ENCODE data around the gene BCL3. TPM values are rescaled to one million over a fixed set of nuclear protein-coding genes. Genes with fewer than 3 reads are reported as not detected.

The BCL3 gene
- total and polyA plus RNA-seq, 2 experiments from 2014 or later = 1.4 to 4.1 TPM

GRCh38 chr19:44714597-44715169 is 33.8 kb upstream of the BCL3 start (continued):
- TF ChIP-seq, protein P1, sequence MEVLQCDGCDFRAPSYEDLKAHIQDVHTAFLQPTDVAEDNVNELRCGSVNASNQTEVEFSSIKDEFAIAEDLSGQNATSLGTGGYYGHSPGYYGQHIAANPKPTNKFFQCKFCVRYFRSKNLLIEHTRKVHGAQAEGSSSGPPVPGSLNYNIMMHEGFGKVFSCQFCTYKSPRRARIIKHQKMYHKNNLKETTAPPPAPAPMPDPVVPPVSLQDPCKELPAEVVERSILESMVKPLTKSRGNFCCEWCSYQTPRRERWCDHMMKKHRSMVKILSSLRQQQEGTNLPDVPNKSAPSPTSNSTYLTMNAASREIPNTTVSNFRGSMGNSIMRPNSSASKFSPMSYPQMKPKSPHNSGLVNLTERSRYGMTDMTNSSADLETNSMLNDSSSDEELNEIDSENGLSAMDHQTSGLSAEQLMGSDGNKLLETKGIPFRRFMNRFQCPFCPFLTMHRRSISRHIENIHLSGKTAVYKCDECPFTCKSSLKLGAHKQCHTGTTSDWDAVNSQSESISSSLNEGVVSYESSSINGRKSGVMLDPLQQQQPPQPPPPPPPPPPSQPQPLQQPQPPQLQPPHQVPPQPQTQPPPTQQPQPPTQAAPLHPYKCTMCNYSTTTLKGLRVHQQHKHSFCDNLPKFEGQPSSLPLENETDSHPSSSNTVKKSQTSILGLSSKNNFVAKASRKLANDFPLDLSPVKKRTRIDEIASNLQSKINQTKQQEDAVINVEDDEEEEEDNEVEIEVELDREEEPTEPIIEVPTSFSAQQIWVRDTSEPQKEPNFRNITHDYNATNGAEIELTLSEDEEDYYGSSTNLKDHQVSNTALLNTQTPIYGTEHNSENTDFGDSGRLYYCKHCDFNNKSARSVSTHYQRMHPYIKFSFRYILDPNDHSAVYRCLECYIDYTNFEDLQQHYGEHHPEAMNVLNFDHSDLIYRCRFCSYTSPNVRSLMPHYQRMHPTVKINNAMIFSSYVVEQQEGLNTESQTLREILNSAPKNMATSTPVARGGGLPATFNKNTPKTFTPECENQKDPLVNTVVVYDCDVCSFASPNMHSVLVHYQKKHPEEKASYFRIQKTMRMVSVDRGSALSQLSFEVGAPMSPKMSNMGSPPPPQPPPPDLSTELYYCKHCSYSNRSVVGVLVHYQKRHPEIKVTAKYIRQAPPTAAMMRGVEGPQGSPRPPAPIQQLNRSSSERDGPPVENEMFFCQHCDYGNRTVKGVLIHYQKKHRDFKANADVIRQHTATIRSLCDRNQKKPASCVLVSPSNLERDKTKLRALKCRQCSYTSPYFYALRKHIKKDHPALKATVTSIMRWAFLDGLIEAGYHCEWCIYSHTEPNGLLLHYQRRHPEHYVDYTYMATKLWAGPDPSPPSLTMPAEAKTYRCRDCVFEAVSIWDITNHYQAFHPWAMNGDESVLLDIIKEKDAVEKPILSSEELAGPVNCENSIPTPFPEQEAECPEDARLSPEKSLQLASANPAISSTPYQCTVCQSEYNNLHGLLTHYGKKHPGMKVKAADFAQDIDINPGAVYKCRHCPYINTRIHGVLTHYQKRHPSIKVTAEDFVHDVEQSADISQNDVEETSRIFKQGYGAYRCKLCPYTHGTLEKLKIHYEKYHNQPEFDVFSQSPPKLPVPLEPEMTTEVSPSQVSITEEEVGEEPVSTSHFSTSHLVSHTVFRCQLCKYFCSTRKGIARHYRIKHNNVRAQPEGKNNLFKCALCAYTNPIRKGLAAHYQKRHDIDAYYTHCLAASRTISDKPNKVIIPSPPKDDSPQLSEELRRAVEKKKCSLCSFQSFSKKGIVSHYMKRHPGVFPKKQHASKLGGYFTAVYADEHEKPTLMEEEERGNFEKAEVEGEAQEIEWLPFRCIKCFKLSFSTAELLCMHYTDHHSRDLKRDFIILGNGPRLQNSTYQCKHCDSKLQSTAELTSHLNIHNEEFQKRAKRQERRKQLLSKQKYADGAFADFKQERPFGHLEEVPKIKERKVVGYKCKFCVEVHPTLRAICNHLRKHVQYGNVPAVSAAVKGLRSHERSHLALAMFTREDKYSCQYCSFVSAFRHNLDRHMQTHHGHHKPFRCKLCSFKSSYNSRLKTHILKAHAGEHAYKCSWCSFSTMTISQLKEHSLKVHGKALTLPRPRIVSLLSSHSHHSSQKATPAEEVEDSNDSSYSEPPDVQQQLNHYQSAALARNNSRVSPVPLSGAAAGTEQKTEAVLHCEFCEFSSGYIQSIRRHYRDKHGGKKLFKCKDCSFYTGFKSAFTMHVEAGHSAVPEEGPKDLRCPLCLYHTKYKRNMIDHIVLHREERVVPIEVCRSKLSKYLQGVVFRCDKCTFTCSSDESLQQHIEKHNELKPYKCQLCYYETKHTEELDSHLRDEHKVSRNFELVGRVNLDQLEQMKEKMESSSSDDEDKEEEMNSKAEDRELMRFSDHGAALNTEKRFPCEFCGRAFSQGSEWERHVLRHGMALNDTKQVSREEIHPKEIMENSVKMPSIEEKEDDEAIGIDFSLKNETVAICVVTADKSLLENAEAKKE (CRISPR knock-in tag; IDR thresholded peaks at IDR 0.05) = no peak
- TF ChIP-seq EZH2 (IDR thresholded peaks at IDR 0.05; ENCODE audit: low read depth, unreplicated experiment) = no peak
- no peak for TF ChIP-seq EZH2phosphoT487 (IDR thresholded peaks at IDR 0.05; ENCODE audit: unreplicated experiment)

GRCh38 chr19:44717603-44718002 is 30.9 kb upstream of the BCL3 start:
- H3K9me2 ChIP-seq (ENCODE audit: insufficient read depth) = no peaks in the 10 kb centered on the region
- no peaks in the 10 kb centered on the region for H3K27me3 ChIP-seq (ENCODE audit: insufficient read depth)
- no peak overlapping the region for H2AFZ ChIP-seq
- H3K4me3 ChIP-seq = no peak overlapping the region
- peaks cover 15% of the 10 kb centered on the region for H3K4me1 ChIP-seq (ENCODE audit: insufficient read depth)
- no peaks in the 10 kb centered on the region; the same call in 1 of the 2 replicates for H3K36me3 ChIP-seq (ENCODE audit: insufficient read depth)
- peaks cover 8% of the 10 kb centered on the region for H3K4me1 Mint-ChIP-seq
- no peak overlapping the region for H3K4me3 Mint-ChIP-seq
- DNase-seq (ENCODE audit: low spot score) (no peak), ATAC-seq (no peak)
- TF ChIP-seq REST (IDR thresholded peaks at IDR 0.05; ENCODE audit: unreplicated experiment) = no peak
- TF ChIP-seq EZH2phosphoT487 (IDR thresholded peaks at IDR 0.05; ENCODE audit: unreplicated experiment) = no peak
- no peak for TF ChIP-seq STAT1 (IDR thresholded peaks at IDR 0.05; ENCODE audit: unreplicated experiment)
- peak overlapping the region; percentile 66; the same call in 1 of the 2 replicates for H3K4me2 ChIP-seq
- peaks cover 22% of the 10 kb centered on the region for H3K36me3 Mint-ChIP-seq (ENCODE audit: low read depth)
- H3K27ac ChIP-seq (ENCODE audit: low read depth) = peak overlapping the region; percentile 93
- H3K27ac Mint-ChIP-seq = no peak overlapping the region
- H3F3A ChIP-seq (replicated peaks; ENCODE audit: low read depth) = no peaks in the 10 kb centered on the region
- H3K27me3 Mint-ChIP-seq (ENCODE audit: insufficient read depth, low read depth, poor library complexity) = peaks cover 13% of the 10 kb centered on the region
- no peaks in the 10 kb centered on the region for H4K20me1 ChIP-seq (replicated peaks; ENCODE audit: insufficient read depth)
- H3K79me2 ChIP-seq (replicated peaks; ENCODE audit: insufficient read depth) = no peaks in the 10 kb centered on the region
- H3K9me3 Mint-ChIP-seq = peaks cover 24% of the 10 kb centered on the region

Data from GM23338 (cell line).